HK-2 (cell line): ENCODE measurements around the gene BLOC1S4.
"Not testable (repeated sequence)": the region's sequence is repeated elsewhere in the genome, so short reads cannot be mapped to it uniquely, and the experiment has no call there.

Source experiments
- DNase-seq: peaks from one replicate; pipeline ENCODE4 v3.0.0-alpha.2; 2018; ENCODE audit not compliant: unreplicated experiment

The BLOC1S4 gene

GRCh38 chr4:6740347-6740746, 24.4 kb downstream of the BLOC1S4 start:
- DNase-seq = no peak

- no peak for DNase-seq
Measured at GRCh38 chr4:6742507-6742906, 26.5 kb downstream of the BLOC1S4 start.

GRCh38 chr4:6742989-6743388, 27.0 kb downstream of the BLOC1S4 start:
- DNase-seq = no peak

GRCh38 chr4:6746721-6747293, 30.8 kb downstream of the BLOC1S4 start:
- no peak for DNase-seq

- no peak for DNase-seq
Measured at GRCh38 chr4:6747294-6748051, 31.5 kb downstream of the BLOC1S4 start.

GRCh38 chr4:6748286-6748685, 32.3 kb downstream of the BLOC1S4 start:
- no peak for DNase-seq

- peak; percentile 79 for DNase-seq
Measured at GRCh38 chr4:6749340-6750171, 33.6 kb downstream of the BLOC1S4 start.

- DNase-seq = no peak
Measured at GRCh38 chr4:6750286-6751221, 34.6 kb downstream of the BLOC1S4 start.

GRCh38 chr4:6751611-6752485, 35.9 kb downstream of the BLOC1S4 start:
- no peak for DNase-seq

- no peak for DNase-seq
Measured at GRCh38 chr4:6752486-6752829, 36.5 kb downstream of the BLOC1S4 start.

GRCh38 chr4:6753103-6753560, 37.2 kb downstream of the BLOC1S4 start:
- DNase-seq = no peak

- no peak for DNase-seq
Measured at GRCh38 chr4:6753891-6754290, 37.9 kb downstream of the BLOC1S4 start.

- no peak for DNase-seq
Measured at GRCh38 chr4:6754481-6755087, 38.6 kb downstream of the BLOC1S4 start.

- no peak for DNase-seq
Measured at GRCh38 chr4:6755088-6755753, 39.2 kb downstream of the BLOC1S4 start.

GRCh38 chr4:6756345-6756744, 40.4 kb downstream of the BLOC1S4 start:
- not testable (repeated sequence) for DNase-seq

- no peak for DNase-seq
Measured at GRCh38 chr4:6758728-6759127, 42.8 kb downstream of the BLOC1S4 start.

GRCh38 chr4:6760865-6761264, 44.9 kb downstream of the BLOC1S4 start:
- no peak for DNase-seq

- no peak for DNase-seq
Measured at GRCh38 chr4:6761649-6762615, 46.0 kb downstream of the BLOC1S4 start.
